WTC11 (cell line): ENCODE results near the gene NEDD4L. TPM values are rescaled to one million over a fixed set of nuclear protein-coding genes. Genes with fewer than 3 reads are reported as not detected.
"Not testable (repeated sequence)": the region's sequence is repeated elsewhere in the genome, so short reads cannot be mapped to it uniquely, and the experiment has no call there.

Source experiments
- ATAC-seq: fragments of 200-7000 bp; cut with Tn5 transposase; 2 replicates; pipeline ENCODE4 v1.10.0; 2021; ENCODE audit warnings: mild to moderate bottlenecking, moderate library complexity
- CTCF ChIA-PET: fragments of 300-600 bp; sonication (Branson Sonifier 250); formaldehyde crosslinking; loops from one replicate; lab custom pipeline; 2021; ENCODE audit warnings: antibody characterized with exemption; lab: Charles Lee
- POLR2A ChIA-PET: fragments of 350-600 bp; sonication (Branson Sonifier 250); formaldehyde crosslinking; loops from one replicate; lab custom pipeline; 2021; ENCODE audit warnings: antibody characterized with exemption; lab: Charles Lee
- DNase-seq: peaks from one replicate; pipeline ENCODE4 v3.0.0; 2021; ENCODE audit warnings: low spot score
- H3K27ac Mint-ChIP-seq: 2 replicates; pipeline ENCODE4 v1.8.0; 2021; ENCODE audit warnings: mixed read lengths
- H3K27me3 Mint-ChIP-seq: 2 replicates; pipeline ENCODE4 v1.8.0; 2021; ENCODE audit warnings: low read depth, mild to moderate bottlenecking, moderate library complexity, mixed read lengths
- H3K36me3 Mint-ChIP-seq: 2 replicates; pipeline ENCODE4 v1.8.0; 2021; ENCODE audit warnings: mixed read lengths
- H3K4me1 Mint-ChIP-seq: 2 replicates; pipeline ENCODE4 v1.8.0; 2022; ENCODE audit warnings: mixed read lengths
- H3K4me3 Mint-ChIP-seq: 2 replicates; pipeline ENCODE4 v1.8.0; 2021; ENCODE audit warnings: mild to moderate bottlenecking, moderate library complexity, mixed read lengths
- H3K9me3 Mint-ChIP-seq: 2 replicates; pipeline ENCODE4 v1.8.0; 2021; ENCODE audit warnings: mixed read lengths
- ELF4 ChIP-seq: sonication (generic); formaldehyde crosslinking; IDR thresholded peaks from 2 replicates; pipeline ENCODE4 v1.8.1; 2022; ENCODE audit warnings: low read depth, mild to moderate bottlenecking, moderate library complexity, missing genetic modification reagents
- ETV6 ChIP-seq: sonication (generic); formaldehyde crosslinking; IDR thresholded peaks from 2 replicates; pipeline ENCODE4 v1.8.1; 2022; ENCODE audit warnings: mild to moderate bottlenecking, missing genetic modification reagents
- GTF2I ChIP-seq: fragments of 250-450 bp; sonication (Bioruptor Pico); conservative IDR thresholded peaks from 2 replicates; pipeline ENCODE4 v1.4.0; 2021; ENCODE audit warnings: mild to moderate bottlenecking
- HMGA2 ChIP-seq: fragments of 250-450 bp; sonication (Bioruptor Pico); IDR thresholded peaks from 2 replicates; pipeline ENCODE4 v1.4.0; 2021; ENCODE audit warnings: mild to moderate bottlenecking, moderate library complexity
- JAZF1 ChIP-seq: fragments of 250-450 bp; sonication (Bioruptor Pico); IDR thresholded peaks from 2 replicates; pipeline ENCODE4 v1.9.0; 2021; ENCODE audit warnings: moderate library complexity, mild to moderate bottlenecking, inconsistent platforms
- OVOL2 ChIP-seq: fragments of 250-450 bp; sonication (Bioruptor Pico); IDR thresholded peaks from 2 replicates; pipeline ENCODE4 v1.9.0; 2021; ENCODE audit warnings: mild to moderate bottlenecking, borderline replicate concordance
- RELA ChIP-seq: sonication (generic); formaldehyde crosslinking; IDR thresholded peaks from 2 replicates; pipeline ENCODE4 v1.8.1; 2022; ENCODE audit warnings: missing genetic modification reagents, mild to moderate bottlenecking, borderline replicate concordance
- TEAD1 ChIP-seq: sonication (generic); formaldehyde crosslinking; IDR thresholded peaks from 2 replicates; pipeline ENCODE4 v1.8.0; 2022; ENCODE audit warnings: mild to moderate bottlenecking, missing genetic modification reagents
- TEAD4 ChIP-seq: sonication (generic); formaldehyde crosslinking; IDR thresholded peaks from 2 replicates; pipeline ENCODE4 v1.8.0; 2022; ENCODE audit warnings: mild to moderate bottlenecking, missing genetic modification reagents
- TP53 ChIP-seq: sonication (generic); formaldehyde crosslinking; IDR thresholded peaks from 2 replicates; pipeline ENCODE4 v1.8.1; 2023; ENCODE audit warnings: mild to moderate bottlenecking, missing genetic modification reagents
- ZNF121 ChIP-seq: sonication (generic); formaldehyde crosslinking; IDR thresholded peaks from 2 replicates; pipeline ENCODE4 v1.8.0; 2023; ENCODE audit warnings: missing genetic modification reagents
- ZNF416 ChIP-seq: fragments of 250-450 bp; sonication (Bioruptor Pico); IDR thresholded peaks from 2 replicates; pipeline ENCODE4 v1.9.0; 2021; ENCODE audit warnings: mild to moderate bottlenecking, inconsistent platforms
- total RNA-seq: library from RNA; stranded (reverse); gene quantifications from 3 replicates; pipeline ENCODE4 v1.2.3, GENCODE V29; 2021
- TF ChIP-seq, protein P1 (sequence below): sonication (generic); formaldehyde crosslinking; IDR thresholded peaks from 2 replicates; pipeline ENCODE4 v1.8.1; 2022; ENCODE audit warnings: missing genetic modification reagents, borderline replicate concordance
- TF ChIP-seq, protein P2 (sequence below): sonication (generic); formaldehyde crosslinking; IDR thresholded peaks from 2 replicates; pipeline ENCODE4 v1.8.1; 2023; ENCODE audit warnings: mild to moderate bottlenecking, missing genetic modification reagents
- TF ChIP-seq, protein P3 (sequence below): fragments of 250-450 bp; sonication (Bioruptor Pico); IDR thresholded peaks from 2 replicates; pipeline ENCODE4 v1.9.0; 2021; ENCODE audit warnings: mild to moderate bottlenecking
- TF ChIP-seq, protein P4 (sequence below): fragments of 250-450 bp; sonication (Bioruptor Pico); IDR thresholded peaks from 2 replicates; pipeline ENCODE4 v2.1.2; 2022; ENCODE audit warnings: mild to moderate bottlenecking, moderate library complexity
- TF ChIP-seq, protein P5 (sequence below): fragments of 250-450 bp; sonication (Bioruptor Pico); IDR thresholded peaks from 2 replicates; pipeline ENCODE4 v1.9.0; 2021; ENCODE audit warnings: mild to moderate bottlenecking, borderline replicate concordance
- TF ChIP-seq, protein P6 (sequence below): sonication (generic); formaldehyde crosslinking; IDR thresholded peaks from 2 replicates; pipeline ENCODE4 v1.8.1; 2022; ENCODE audit warnings: mild to moderate bottlenecking, moderate library complexity, missing genetic modification reagents
- TF ChIP-seq, protein P7 (sequence below): fragments of 200-600 bp; IDR thresholded peaks from 2 replicates; pipeline ENCODE4 v1.8.0; 2022; ENCODE audit warnings: antibody characterized with exemption

The NEDD4L gene
- total RNA-seq, 1 experiment from 2014 or later, result 88.0 TPM

DNA sequence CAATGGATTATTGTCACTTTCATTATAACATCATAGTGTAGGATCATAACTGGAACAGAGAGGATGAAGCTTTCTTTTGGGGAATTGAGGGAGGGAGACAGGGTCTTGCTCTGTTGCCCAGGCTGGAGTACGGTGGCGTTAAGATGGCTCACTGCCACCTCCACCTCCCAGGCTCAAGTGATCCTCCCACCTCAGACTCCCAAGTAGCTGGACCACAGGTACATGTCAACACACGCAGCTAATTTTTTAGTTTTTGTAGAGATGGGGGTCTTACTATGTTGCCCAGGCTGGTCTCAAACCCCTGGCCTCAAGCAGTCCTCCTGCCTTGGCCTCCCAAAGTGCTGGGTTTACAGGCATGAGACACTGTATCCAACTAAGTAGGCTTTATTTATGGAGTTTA, 221.5 kb downstream of the NEDD4L start:
- ATAC-seq, H3K36me3 Mint-ChIP-seq, POLR2A ChIA-PET, DNase-seq, CTCF ChIA-PET, H3K27me3 Mint-ChIP-seq, H3K4me3 Mint-ChIP-seq, H3K27ac Mint-ChIP-seq, H3K9me3 Mint-ChIP-seq: not testable (repeated sequence)
- H3K4me1 Mint-ChIP-seq, result peaks cover 43% of the 10 kb centered on the region
- TF ChIP-seq ZNF121 (CRISPR knock-in tag), result peak; percentile 93

DNA sequence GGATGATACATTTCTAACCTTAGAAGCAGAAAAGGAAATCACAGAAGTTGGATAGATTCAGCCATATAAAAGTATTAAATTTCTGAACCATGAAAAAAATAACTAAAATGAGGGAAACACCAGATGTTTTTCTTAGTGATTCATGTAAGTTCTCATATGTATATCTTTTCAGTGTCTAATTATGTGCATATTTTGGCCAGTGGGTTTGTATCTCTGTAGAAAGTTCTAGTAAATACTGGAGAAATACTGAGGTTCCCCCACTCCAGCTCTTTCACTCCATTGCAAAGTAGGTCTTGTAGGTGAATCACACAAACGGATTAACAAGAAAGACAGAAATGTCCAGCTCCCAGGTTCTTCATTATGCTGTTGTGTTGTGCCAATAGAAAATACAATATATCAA, 222.3 kb downstream of the NEDD4L start:
- H3K4me1 Mint-ChIP-seq, result peaks cover 41% of the 10 kb centered on the region
- POLR2A ChIA-PET, result no interaction called here
- H3K9me3 Mint-ChIP-seq, result no peaks in the 10 kb centered on the region; the same call in 1 of the 2 replicates
- H3K27me3 Mint-ChIP-seq, result no peaks in the 10 kb centered on the region
- H3K36me3 Mint-ChIP-seq, result no peaks in the 10 kb centered on the region
- ATAC-seq (no peak), DNase-seq (no peak)
- CTCF ChIA-PET, result no interaction called here
- TF ChIP-seq, protein P1, sequence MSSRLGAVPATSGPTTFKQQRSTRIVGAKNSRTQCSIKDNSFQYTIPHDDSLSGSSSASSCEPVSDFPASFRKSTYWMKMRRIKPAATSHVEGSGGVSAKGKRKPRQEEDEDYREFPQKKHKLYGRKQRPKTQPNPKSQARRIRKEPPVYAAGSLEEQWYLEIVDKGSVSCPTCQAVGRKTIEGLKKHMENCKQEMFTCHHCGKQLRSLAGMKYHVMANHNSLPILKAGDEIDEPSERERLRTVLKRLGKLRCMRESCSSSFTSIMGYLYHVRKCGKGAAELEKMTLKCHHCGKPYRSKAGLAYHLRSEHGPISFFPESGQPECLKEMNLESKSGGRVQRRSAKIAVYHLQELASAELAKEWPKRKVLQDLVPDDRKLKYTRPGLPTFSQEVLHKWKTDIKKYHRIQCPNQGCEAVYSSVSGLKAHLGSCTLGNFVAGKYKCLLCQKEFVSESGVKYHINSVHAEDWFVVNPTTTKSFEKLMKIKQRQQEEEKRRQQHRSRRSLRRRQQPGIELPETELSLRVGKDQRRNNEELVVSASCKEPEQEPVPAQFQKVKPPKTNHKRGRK (CRISPR knock-in tag), result no peak
- TF ChIP-seq, protein P2, sequence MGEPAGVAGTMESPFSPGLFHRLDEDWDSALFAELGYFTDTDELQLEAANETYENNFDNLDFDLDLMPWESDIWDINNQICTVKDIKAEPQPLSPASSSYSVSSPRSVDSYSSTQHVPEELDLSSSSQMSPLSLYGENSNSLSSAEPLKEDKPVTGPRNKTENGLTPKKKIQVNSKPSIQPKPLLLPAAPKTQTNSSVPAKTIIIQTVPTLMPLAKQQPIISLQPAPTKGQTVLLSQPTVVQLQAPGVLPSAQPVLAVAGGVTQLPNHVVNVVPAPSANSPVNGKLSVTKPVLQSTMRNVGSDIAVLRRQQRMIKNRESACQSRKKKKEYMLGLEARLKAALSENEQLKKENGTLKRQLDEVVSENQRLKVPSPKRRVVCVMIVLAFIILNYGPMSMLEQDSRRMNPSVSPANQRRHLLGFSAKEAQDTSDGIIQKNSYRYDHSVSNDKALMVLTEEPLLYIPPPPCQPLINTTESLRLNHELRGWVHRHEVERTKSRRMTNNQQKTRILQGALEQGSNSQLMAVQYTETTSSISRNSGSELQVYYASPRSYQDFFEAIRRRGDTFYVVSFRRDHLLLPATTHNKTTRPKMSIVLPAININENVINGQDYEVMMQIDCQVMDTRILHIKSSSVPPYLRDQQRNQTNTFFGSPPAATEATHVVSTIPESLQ (CRISPR knock-in tag), result no peak
- TF ChIP-seq, protein P3, sequence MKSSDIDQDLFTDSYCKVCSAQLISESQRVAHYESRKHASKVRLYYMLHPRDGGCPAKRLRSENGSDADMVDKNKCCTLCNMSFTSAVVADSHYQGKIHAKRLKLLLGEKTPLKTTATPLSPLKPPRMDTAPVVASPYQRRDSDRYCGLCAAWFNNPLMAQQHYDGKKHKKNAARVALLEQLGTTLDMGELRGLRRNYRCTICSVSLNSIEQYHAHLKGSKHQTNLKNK (CRISPR knock-in tag), result no peak
- TF ChIP-seq GTF2I (CRISPR knock-in tag) (no peak), OVOL2 (CRISPR knock-in tag) (no peak), TEAD4 (CRISPR knock-in tag) (no peak), ETV6 (no peak), JAZF1 (no peak), HMGA2 (CRISPR knock-in tag) (no peak), TP53 (no peak), TEAD1 (CRISPR knock-in tag) (no peak), ELF4 (CRISPR knock-in tag) (no peak)
- TF ChIP-seq, protein P4, sequence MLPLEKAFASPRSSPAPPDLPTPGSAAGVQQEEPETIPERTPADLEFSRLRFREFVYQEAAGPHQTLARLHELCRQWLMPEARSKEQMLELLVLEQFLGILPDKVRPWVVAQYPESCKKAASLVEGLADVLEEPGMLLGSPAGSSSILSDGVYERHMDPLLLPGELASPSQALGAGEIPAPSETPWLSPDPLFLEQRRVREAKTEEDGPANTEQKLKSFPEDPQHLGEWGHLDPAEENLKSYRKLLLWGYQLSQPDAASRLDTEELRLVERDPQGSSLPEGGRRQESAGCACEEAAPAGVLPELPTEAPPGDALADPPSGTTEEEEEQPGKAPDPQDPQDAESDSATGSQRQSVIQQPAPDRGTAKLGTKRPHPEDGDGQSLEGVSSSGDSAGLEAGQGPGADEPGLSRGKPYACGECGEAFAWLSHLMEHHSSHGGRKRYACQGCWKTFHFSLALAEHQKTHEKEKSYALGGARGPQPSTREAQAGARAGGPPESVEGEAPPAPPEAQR, result no peak
- no peak overlapping the region for H3K4me3 Mint-ChIP-seq
- H3K27ac Mint-ChIP-seq, result no peak overlapping the region

DNA sequence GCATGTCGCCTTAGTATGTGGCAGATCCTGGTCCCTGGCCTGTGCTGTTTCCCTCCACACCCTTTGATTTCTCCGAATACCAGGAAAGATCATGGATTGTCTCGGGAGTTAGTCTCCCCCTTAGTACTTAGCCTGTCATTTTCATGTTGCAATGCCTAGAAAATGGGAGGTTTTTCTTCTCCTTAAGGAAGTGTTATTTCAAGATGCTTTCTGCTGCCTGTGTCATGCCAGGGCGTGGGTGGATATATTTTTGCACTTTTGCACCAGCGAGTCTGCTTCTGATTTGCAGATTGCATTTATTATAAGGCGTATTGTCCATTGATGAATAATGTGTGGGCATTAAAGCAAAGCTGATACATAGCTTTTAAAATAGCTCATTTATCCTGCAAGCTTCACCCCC, 223.5 kb downstream of the NEDD4L start:
- no peak for DNase-seq
- no peaks in the 10 kb centered on the region; the same call in 1 of the 2 replicates for H3K9me3 Mint-ChIP-seq
- H3K4me3 Mint-ChIP-seq, result no peak overlapping the region
- no peak overlapping the region for H3K27ac Mint-ChIP-seq
- H3K4me1 Mint-ChIP-seq, result peaks cover 39% of the 10 kb centered on the region
- ATAC-seq, result no peak
- H3K27me3 Mint-ChIP-seq, result no peaks in the 10 kb centered on the region
- ChIA-PET POLR2A (no interaction called here), CTCF (no interaction called here)
- H3K36me3 Mint-ChIP-seq, result no peaks in the 10 kb centered on the region
- no peak for TF ChIP-seq ZNF416 (CRISPR knock-in tag)
- TF ChIP-seq, protein P5, sequence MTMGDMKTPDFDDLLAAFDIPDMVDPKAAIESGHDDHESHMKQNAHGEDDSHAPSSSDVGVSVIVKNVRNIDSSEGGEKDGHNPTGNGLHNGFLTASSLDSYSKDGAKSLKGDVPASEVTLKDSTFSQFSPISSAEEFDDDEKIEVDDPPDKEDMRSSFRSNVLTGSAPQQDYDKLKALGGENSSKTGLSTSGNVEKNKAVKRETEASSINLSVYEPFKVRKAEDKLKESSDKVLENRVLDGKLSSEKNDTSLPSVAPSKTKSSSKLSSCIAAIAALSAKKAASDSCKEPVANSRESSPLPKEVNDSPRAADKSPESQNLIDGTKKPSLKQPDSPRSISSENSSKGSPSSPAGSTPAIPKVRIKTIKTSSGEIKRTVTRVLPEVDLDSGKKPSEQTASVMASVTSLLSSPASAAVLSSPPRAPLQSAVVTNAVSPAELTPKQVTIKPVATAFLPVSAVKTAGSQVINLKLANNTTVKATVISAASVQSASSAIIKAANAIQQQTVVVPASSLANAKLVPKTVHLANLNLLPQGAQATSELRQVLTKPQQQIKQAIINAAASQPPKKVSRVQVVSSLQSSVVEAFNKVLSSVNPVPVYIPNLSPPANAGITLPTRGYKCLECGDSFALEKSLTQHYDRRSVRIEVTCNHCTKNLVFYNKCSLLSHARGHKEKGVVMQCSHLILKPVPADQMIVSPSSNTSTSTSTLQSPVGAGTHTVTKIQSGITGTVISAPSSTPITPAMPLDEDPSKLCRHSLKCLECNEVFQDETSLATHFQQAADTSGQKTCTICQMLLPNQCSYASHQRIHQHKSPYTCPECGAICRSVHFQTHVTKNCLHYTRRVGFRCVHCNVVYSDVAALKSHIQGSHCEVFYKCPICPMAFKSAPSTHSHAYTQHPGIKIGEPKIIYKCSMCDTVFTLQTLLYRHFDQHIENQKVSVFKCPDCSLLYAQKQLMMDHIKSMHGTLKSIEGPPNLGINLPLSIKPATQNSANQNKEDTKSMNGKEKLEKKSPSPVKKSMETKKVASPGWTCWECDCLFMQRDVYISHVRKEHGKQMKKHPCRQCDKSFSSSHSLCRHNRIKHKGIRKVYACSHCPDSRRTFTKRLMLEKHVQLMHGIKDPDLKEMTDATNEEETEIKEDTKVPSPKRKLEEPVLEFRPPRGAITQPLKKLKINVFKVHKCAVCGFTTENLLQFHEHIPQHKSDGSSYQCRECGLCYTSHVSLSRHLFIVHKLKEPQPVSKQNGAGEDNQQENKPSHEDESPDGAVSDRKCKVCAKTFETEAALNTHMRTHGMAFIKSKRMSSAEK (CRISPR knock-in tag), result no peak
- no peak for TF ChIP-seq ZNF121 (CRISPR knock-in tag)
- TF ChIP-seq, protein P6, sequence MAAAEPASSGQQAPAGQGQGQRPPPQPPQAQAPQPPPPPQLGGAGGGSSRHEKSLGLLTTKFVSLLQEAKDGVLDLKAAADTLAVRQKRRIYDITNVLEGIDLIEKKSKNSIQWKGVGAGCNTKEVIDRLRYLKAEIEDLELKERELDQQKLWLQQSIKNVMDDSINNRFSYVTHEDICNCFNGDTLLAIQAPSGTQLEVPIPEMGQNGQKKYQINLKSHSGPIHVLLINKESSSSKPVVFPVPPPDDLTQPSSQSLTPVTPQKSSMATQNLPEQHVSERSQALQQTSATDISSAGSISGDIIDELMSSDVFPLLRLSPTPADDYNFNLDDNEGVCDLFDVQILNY (CRISPR knock-in tag), result no peak
- TF ChIP-seq, protein P7, sequence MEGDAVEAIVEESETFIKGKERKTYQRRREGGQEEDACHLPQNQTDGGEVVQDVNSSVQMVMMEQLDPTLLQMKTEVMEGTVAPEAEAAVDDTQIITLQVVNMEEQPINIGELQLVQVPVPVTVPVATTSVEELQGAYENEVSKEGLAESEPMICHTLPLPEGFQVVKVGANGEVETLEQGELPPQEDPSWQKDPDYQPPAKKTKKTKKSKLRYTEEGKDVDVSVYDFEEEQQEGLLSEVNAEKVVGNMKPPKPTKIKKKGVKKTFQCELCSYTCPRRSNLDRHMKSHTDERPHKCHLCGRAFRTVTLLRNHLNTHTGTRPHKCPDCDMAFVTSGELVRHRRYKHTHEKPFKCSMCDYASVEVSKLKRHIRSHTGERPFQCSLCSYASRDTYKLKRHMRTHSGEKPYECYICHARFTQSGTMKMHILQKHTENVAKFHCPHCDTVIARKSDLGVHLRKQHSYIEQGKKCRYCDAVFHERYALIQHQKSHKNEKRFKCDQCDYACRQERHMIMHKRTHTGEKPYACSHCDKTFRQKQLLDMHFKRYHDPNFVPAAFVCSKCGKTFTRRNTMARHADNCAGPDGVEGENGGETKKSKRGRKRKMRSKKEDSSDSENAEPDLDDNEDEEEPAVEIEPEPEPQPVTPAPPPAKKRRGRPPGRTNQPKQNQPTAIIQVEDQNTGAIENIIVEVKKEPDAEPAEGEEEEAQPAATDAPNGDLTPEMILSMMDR, result no peak
- TF ChIP-seq RELA, result no peak
